Measurements from ENCODE around the gene LDLRAD3. TPM values are rescaled to one million over a fixed set of nuclear protein-coding genes. Genes with fewer than 3 reads are reported as not detected.

LDLRAD3 gene
- polyA plus RNA-seq, 1 of the 3 experiments (the other 2 are of a cell fraction), result 10.6 TPM

DNA sequence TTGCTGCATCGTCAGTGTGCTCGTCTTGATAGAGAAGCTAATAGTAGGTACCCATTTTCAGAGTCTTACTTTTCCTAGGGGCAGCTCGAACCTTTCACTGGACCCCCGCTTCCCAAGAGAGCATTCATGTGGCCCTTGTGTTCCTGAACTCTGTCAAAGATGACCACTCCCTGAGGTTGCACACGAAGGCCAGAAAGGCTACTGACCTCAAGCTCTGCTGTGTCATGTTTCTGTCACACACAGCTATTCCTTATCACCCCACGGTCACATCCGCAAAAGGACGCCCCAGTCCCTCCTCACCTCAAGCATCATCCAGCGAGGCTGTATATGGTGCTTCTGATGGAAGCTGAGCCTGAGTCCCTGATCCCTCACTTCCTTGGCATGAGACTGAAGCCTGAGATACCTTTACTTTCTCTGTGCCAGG lies 171.5 kb downstream of the LDLRAD3 start:
- H3K27me3 ChIP-seq (ENCODE audit: insufficient read depth), result no peaks in the 10 kb centered on the region
- WGBS (ENCODE audit: low lambda C conversion rate), result 97% methylated on average over 9 of the region's 9 CpGs
- H3F3A ChIP-seq (replicated peaks; ENCODE audit: insufficient read depth), result no peaks in the 10 kb centered on the region
- no peaks in the 10 kb centered on the region for H4K20me1 ChIP-seq (ENCODE audit: insufficient read depth)
- H3K36me3 ChIP-seq (replicated peaks in 1 of 2; ENCODE audit: control insufficient read depth in 1 of 2, insufficient read depth in 2 of 2, low read length in 1 of 2), result peaks cover 0 to 19% of the 10 kb centered on the region in 2 experiments
- H3K9ac ChIP-seq, result no peak overlapping the region
- no peak overlapping the region for H3K4me2 ChIP-seq
- TF ChIP-seq MEF2A (IDR thresholded peaks at IDR 0.05; ENCODE audit: borderline replicate concordance, low read depth) (no peak), NRF1 (IDR thresholded peaks at IDR 0.05; ENCODE audit: low read depth, low read length) (no peak), RFX5 (IDR thresholded peaks at IDR 0.05; ENCODE audit: low read length) (no peak), GATA2 (CRISPR knock-in tag; IDR thresholded peaks at IDR 0.05) (no peak)
- TF ChIP-seq, protein P1, sequence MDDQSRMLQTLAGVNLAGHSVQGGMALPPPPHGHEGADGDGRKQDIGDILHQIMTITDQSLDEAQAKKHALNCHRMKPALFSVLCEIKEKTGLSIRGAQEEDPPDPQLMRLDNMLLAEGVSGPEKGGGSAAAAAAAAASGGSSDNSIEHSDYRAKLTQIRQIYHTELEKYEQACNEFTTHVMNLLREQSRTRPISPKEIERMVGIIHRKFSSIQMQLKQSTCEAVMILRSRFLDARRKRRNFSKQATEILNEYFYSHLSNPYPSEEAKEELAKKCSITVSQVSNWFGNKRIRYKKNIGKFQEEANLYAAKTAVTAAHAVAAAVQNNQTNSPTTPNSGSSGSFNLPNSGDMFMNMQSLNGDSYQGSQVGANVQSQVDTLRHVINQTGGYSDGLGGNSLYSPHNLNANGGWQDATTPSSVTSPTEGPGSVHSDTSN (IDR thresholded peaks at IDR 0.05), result no peak
- no peak for DNase-seq
- no peaks in the 10 kb centered on the region for H3K9me3 ChIP-seq
- no peak overlapping the region for H3K27ac ChIP-seq (ENCODE audit: low read depth in 2 of 2, low read length in 1 of 2)
- no peak overlapping the region for H3K4me3 ChIP-seq (ENCODE audit: low read depth in 2 of 2, low read length in 1 of 2)
- POLR2A ChIA-PET, result no interaction called here
- H3K79me2 ChIP-seq (ENCODE audit: insufficient read depth), result no peaks in the 10 kb centered on the region
- H3K4me1 ChIP-seq (ENCODE audit: control insufficient read depth in 1 of 2, insufficient read depth in 2 of 2, low read depth in 1 of 2, low read length in 1 of 2), result no peaks in the 10 kb centered on the region
- no peaks in the 10 kb centered on the region for H3K9me2 ChIP-seq
- CTCF ChIA-PET, result interaction anchor here (1.3 to 1.9 kb wide), 3 partner anchors 15 to 293 kb away, joined by 3 to 10 read pairs (median 9); no protein-coding TSS in a partner anchor
- no peak overlapping the region for H2AFZ ChIP-seq (ENCODE audit: low read depth)

DNA sequence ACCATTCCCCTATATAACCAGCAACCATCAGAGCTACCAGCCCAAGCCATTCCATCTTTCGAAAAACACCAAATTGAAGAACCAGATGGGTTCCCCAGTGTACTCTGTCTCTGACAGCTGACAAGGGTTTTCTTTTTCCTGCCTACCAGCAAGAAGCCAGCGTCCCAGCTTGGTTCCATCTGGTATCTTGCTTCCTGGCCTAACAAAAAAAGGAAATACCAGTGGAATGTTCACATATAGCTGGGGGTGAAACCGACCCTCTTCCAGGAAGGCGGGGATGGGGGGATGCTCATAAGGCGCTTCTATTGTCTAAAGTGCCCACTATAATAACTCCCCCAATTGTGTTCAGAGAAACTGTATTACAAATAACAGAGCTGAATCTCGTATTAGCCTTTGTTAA lies 172.3 kb downstream of the LDLRAD3 start:
- POLR2A ChIA-PET, result no interaction called here
- Histone ChIP-seq H3K9me2 (no peaks in the 10 kb centered on the region), H4K20me1 (ENCODE audit: insufficient read depth) (no peaks in the 10 kb centered on the region), H3K79me2 (ENCODE audit: insufficient read depth) (no peaks in the 10 kb centered on the region), H3K9ac (no peak overlapping the region), H3K4me3 (ENCODE audit: low read depth in 2 of 2, low read length in 1 of 2) (no peak overlapping the region), H3F3A (replicated peaks; ENCODE audit: insufficient read depth) (no peaks in the 10 kb centered on the region), H3K36me3 (replicated peaks in 1 of 2; ENCODE audit: control insufficient read depth in 1 of 2, insufficient read depth in 2 of 2, low read length in 1 of 2) (peaks cover 0 to 19% of the 10 kb centered on the region in 2 experiments), H3K9me3 (no peaks in the 10 kb centered on the region), H3K4me2 (no peak overlapping the region), H3K27ac (ENCODE audit: low read depth in 2 of 2, low read length in 1 of 2) (no peak overlapping the region), H2AFZ (ENCODE audit: low read depth) (no peak overlapping the region), H3K4me1 (ENCODE audit: control insufficient read depth in 1 of 2, insufficient read depth in 2 of 2, low read depth in 1 of 2, low read length in 1 of 2) (no peaks in the 10 kb centered on the region), H3K27me3 (ENCODE audit: insufficient read depth) (no peaks in the 10 kb centered on the region)
- DNase-seq, result no peak
- WGBS (ENCODE audit: low lambda C conversion rate), result 95% methylated on average over 6 of the region's 6 CpGs
- CTCF ChIA-PET, result interaction anchor here (1.3 to 1.4 kb wide), 2 partner anchors 16 kb away, joined by 3 to 10 read pairs; no protein-coding TSS in a partner anchor
- TF ChIP-seq, protein P2, sequence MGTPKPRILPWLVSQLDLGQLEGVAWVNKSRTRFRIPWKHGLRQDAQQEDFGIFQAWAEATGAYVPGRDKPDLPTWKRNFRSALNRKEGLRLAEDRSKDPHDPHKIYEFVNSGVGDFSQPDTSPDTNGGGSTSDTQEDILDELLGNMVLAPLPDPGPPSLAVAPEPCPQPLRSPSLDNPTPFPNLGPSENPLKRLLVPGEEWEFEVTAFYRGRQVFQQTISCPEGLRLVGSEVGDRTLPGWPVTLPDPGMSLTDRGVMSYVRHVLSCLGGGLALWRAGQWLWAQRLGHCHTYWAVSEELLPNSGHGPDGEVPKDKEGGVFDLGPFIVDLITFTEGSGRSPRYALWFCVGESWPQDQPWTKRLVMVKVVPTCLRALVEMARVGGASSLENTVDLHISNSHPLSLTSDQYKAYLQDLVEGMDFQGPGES (IDR thresholded peaks at IDR 0.05; ENCODE audit: low read depth, low read length), result no peak
- TF ChIP-seq EP300 (IDR thresholded peaks at IDR 0.05; ENCODE audit: borderline replicate concordance in 1 of 2, low read depth in 1 of 2, low read length in 1 of 2), result no peak
- no peak for TF ChIP-seq EZH2phosphoT487 (IDR thresholded peaks at IDR 0.05; ENCODE audit: borderline replicate concordance, low read depth)
- TF ChIP-seq GATA2 (CRISPR knock-in tag; IDR thresholded peaks at IDR 0.05), result no peak
- no peak for TF ChIP-seq MXI1 (IDR thresholded peaks at IDR 0.05; ENCODE audit: low read depth, low read length)
- TF ChIP-seq, protein P3, sequence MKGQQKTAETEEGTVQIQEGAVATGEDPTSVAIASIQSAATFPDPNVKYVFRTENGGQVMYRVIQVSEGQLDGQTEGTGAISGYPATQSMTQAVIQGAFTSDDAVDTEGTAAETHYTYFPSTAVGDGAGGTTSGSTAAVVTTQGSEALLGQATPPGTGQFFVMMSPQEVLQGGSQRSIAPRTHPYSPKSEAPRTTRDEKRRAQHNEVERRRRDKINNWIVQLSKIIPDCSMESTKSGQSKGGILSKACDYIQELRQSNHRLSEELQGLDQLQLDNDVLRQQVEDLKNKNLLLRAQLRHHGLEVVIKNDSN (IDR thresholded peaks at IDR 0.05; ENCODE audit: borderline replicate concordance, low read depth), result no peak
- TF ChIP-seq RCOR1 (IDR thresholded peaks at IDR 0.05; ENCODE audit: low read length), result no peak
- no peak for TF ChIP-seq TCF12 (IDR thresholded peaks at IDR 0.05)
- no peak for TF ChIP-seq TEAD4 (IDR thresholded peaks at IDR 0.05; ENCODE audit: borderline replicate concordance, insufficient read depth)
- TF ChIP-seq, protein P4, sequence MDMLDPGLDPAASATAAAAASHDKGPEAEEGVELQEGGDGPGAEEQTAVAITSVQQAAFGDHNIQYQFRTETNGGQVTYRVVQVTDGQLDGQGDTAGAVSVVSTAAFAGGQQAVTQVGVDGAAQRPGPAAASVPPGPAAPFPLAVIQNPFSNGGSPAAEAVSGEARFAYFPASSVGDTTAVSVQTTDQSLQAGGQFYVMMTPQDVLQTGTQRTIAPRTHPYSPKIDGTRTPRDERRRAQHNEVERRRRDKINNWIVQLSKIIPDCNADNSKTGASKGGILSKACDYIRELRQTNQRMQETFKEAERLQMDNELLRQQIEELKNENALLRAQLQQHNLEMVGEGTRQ (IDR thresholded peaks at IDR 0.05; ENCODE audit: borderline replicate concordance, low read depth, low read length), result no peak
- TF ChIP-seq, protein P5, sequence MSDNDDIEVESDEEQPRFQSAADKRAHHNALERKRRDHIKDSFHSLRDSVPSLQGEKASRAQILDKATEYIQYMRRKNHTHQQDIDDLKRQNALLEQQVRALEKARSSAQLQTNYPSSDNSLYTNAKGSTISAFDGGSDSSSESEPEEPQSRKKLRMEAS (IDR thresholded peaks at IDR 0.05; ENCODE audit: low read depth), result no peak
- no peak for TF ChIP-seq MEF2A (IDR thresholded peaks at IDR 0.05; ENCODE audit: borderline replicate concordance, low read depth)
- no peak for TF ChIP-seq ELF1 (IDR thresholded peaks at IDR 0.05)
- TF ChIP-seq RFX5 (IDR thresholded peaks at IDR 0.05; ENCODE audit: low read length), result no peak
- TF ChIP-seq SMC3 (IDR thresholded peaks at IDR 0.05; ENCODE audit: low read depth, low read length), result no peak
- no peak for TF ChIP-seq FOXM1 (IDR thresholded peaks at IDR 0.05; ENCODE audit: low read depth)
- no peak for TF ChIP-seq YY1 (IDR thresholded peaks at IDR 0.05; ENCODE audit: low read depth)

All from SK-N-SH (cell line).